ENCODE measurements around the gene STPG1. TPM values are rescaled to one million over a fixed set of nuclear protein-coding genes. Genes with fewer than 3 reads are reported as not detected.

Gene STPG1
- total RNA-seq, 1 donor from 2014 or later, result 10.0 TPM

- Mint-ChIP-seq H3K27me3 (ENCODE audit: unreplicated experiment) (no peaks in the 10 kb centered on the region), H3K4me1 (ENCODE audit: unreplicated experiment) (peaks cover 9% of the 10 kb centered on the region), H3K4me3 (ENCODE audit: unreplicated experiment) (no peak overlapping the region), H3K27ac (ENCODE audit: unreplicated experiment) (no peak overlapping the region), H3K36me3 (ENCODE audit: low read depth, unreplicated experiment) (no peaks in the 10 kb centered on the region), H3K9me3 (ENCODE audit: unreplicated experiment) (no peaks in the 10 kb centered on the region)
- DNase-seq (ENCODE audit: low spot score), result no peak
- no peak for TF ChIP-seq CTCF (IDR thresholded peaks at IDR 0.05; ENCODE audit: unreplicated experiment)
Observed at GRCh38 chr1:24308365-24309015, 105.1 kb downstream of the STPG1 start.

Other genes with a start within 250 kb of the STPG1 start
- gene IFNLR1, start 226.5 kb downstream of the STPG1 start, total RNA-seq (ENCODE audit: unreplicated experiment), result 3.1 TPM
- 2.1 TPM for gene GRHL3, start 94.4 kb downstream of the STPG1 start, total RNA-seq (ENCODE audit: unreplicated experiment)
- gene NIPAL3, start 2.0 kb upstream of the STPG1 start, total RNA-seq (ENCODE audit: unreplicated experiment), result 9.4 TPM
- gene RCAN3, start 89.1 kb upstream of the STPG1 start, total RNA-seq (ENCODE audit: unreplicated experiment), result 24.9 TPM
- 0.05 TPM for gene NCMAP, start 142.3 kb upstream of the STPG1 start, total RNA-seq (ENCODE audit: unreplicated experiment)
- gene SRRM1, start 229.5 kb upstream of the STPG1 start, total RNA-seq (ENCODE audit: unreplicated experiment), result 126 TPM

Measured in endothelial cell (in vitro differentiated cells).